ENCODE measurements around the gene ZNF385B.

ZNF385B gene

DNA sequence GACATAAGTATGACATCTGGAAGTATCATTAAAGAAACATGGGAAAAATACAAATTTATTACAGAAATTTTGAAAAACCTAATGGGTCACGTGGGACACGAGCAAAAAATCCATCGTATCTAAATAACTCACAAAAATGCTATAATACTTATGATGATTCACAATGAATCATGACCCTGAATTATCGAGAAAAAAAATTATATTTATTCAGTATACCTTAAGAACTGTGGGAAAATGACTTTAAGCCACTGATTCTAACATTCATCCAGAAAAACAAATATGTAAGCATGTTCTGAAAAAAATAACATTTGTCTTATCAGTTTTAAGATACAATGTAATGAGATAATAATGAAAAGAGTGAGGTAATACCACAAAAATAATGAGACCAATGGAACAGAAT lies 51.8 kb downstream of the ZNF385B start:
- TF ChIP-seq, protein P1, sequence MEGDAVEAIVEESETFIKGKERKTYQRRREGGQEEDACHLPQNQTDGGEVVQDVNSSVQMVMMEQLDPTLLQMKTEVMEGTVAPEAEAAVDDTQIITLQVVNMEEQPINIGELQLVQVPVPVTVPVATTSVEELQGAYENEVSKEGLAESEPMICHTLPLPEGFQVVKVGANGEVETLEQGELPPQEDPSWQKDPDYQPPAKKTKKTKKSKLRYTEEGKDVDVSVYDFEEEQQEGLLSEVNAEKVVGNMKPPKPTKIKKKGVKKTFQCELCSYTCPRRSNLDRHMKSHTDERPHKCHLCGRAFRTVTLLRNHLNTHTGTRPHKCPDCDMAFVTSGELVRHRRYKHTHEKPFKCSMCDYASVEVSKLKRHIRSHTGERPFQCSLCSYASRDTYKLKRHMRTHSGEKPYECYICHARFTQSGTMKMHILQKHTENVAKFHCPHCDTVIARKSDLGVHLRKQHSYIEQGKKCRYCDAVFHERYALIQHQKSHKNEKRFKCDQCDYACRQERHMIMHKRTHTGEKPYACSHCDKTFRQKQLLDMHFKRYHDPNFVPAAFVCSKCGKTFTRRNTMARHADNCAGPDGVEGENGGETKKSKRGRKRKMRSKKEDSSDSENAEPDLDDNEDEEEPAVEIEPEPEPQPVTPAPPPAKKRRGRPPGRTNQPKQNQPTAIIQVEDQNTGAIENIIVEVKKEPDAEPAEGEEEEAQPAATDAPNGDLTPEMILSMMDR (IDR thresholded peaks at IDR 0.05; ENCODE audit: low read length, missing control alignments), result no peak
- DNase-seq (ENCODE audit: low read depth), result no peak
- no peak overlapping the region for H3K4me3 ChIP-seq (replicated peaks; ENCODE audit: low read depth, low read length)

DNA sequence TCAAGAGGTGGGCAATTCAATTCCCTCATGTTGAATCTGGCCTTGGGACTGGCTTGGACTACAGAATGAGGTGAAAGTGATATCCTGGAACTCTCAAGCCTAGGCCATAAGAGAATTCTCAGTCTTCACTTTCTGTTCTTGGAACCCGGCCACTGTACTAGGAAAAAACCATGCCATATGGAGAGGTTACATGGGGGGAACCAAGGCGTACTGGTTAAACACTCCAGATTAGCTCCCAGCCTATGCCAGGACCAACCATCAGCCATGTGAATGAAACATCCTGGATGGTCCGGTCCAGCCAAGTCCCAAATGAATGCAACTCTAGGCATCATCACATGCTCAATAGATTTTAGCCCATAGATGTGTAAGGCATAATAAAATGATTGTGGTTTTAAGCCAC lies 56.4 kb downstream of the ZNF385B start:
- DNase-seq (ENCODE audit: low read depth), result no peak
- no peak overlapping the region for H3K4me3 ChIP-seq (replicated peaks; ENCODE audit: low read depth, low read length)
- TF ChIP-seq, protein P1 (IDR thresholded peaks at IDR 0.05; ENCODE audit: low read length, missing control alignments), result no peak

DNA sequence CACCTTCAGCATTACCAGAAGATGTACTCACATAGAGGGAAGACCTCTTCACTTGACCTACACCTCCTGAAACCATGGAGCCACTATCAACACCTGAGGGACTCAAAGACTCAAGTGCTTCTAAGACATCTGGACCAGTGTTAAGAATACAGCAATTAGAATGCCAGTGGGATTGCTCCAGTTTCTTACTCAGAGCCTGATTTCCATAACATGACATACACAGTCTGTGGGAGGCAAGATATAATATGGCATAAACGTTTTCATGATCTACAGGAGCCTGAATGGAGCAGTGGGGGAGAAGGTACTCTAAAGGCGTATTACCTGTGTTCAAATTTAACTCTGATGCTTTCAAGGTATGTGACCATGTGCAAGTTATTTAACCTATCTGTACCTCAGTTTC lies 57.2 kb downstream of the ZNF385B start:
- TF ChIP-seq, protein P1 (IDR thresholded peaks at IDR 0.05; ENCODE audit: low read length, missing control alignments), result no peak
- DNase-seq (ENCODE audit: low read depth), result no peak
- H3K4me3 ChIP-seq (replicated peaks; ENCODE audit: low read depth, low read length), result no peak overlapping the region

DNA sequence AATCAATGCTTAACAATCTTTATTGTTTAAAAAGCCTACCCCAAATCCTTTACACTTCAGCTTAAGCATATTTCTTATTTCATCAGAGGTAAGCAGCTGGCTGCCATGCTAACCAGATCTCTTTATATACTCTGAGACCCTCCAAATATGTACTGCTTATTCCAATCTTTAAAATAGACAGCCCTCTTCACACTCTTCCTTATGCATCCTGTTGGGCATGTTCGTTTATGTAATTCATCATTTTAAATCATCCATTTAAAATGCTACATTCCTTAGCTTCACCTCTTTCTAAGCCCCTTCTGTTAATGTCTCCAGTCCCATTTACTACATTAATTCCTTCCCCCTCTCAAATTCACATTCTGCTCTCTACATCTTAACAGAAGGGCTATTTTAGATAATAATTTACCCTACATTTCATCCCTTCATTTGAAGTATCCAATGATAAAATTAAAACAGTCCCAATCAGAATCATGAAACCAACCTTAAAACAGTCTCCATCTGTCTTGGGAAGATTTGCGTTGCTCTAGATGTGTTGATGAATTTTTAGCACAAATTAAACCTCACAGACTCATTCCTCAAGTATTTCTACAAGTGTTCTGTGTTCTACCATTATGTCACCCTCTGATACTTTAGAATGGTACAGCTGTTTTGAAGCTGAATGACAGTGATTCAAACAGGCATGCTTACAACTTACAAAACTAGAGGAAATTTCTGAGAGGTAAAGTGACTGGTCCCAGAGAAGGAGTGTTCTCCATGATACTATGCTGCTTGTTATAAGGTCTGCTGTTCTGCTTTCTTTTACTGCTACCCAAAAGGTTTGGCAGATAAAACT lies 59.1 kb downstream of the ZNF385B start:
- TF ChIP-seq, protein P1 (IDR thresholded peaks at IDR 0.05; ENCODE audit: low read length, missing control alignments), result no peak
- H3K4me3 ChIP-seq (replicated peaks; ENCODE audit: low read depth, low read length), result no peak overlapping the region
- DNase-seq (ENCODE audit: low read depth), result no peak

DNA sequence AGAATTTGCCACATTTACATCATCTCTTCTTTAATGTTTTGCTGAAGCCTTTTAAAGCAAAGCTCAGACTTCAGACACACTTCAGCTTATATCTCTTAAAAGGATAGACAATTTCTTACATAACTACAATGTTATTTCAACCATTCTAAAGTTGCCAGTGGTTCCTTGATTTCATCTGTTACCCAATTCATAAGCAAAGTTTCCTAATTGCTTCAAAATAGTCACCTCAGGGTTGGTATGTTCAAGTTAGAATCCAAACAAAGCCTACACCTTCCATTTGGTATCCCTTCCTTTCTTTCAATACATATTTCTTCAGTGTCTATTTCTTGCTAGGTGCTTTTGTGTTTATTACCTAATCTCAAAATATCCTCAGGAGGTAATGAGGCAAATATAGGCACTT lies 60.6 kb downstream of the ZNF385B start:
- TF ChIP-seq, protein P1 (IDR thresholded peaks at IDR 0.05; ENCODE audit: low read length, missing control alignments), result no peak
- no peak overlapping the region for H3K4me3 ChIP-seq (replicated peaks; ENCODE audit: low read depth, low read length)
- DNase-seq (ENCODE audit: low read depth), result no peak

DNA sequence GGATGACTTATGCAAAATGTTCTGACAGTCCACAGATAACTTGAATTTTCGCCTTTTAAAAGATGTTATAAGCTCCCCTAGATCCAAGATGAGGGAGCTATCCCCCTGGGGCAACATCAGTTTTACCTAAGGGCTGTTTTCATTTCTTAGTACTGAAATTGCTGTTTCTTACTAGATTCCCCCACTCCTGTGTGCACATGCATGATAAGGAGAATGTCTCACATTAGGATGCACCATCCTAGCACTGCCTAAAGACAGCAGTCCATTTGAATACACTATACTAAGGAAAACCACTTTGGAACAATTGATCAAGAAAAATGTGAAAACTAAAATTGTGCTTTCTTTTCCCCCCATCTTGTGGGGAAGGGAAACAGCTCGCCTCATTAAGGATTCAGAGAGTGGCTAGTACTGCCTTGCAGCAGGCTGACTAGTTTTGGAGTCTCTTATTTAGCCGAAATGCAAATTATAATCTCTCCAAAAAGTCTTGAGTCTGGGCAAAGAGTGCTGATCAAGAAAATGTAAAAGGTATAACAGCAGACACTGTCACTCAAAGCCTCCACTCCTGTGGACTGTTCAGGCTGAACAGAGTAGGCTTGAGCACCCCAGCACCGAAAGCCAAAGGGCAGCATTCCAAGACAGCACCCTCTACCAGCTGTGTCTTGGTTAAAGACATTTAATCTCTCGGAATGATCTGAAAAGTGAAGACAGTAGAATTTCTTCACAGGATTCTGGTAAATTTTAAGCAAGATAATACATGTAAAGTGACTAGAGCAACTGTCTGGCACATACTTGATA lies 65.0 kb downstream of the ZNF385B start:
- no peak for DNase-seq (ENCODE audit: low read depth)
- no peak overlapping the region for H3K4me3 ChIP-seq (replicated peaks; ENCODE audit: low read depth, low read length)
- TF ChIP-seq, protein P1 (IDR thresholded peaks at IDR 0.05; ENCODE audit: low read length, missing control alignments), result no peak

Measured in fibroblast of pulmonary artery (primary cell).